PFSK-1 (cell line): ENCODE measurements around the gene BMP7.

Source experiments
- POLR2AphosphoS5 ChIP-seq: IDR thresholded peaks from 2 replicates; pipeline ENCODE4 v1.6.1; 2012; ENCODE audit warnings: low read depth, mild to moderate bottlenecking, control low read depth, low read length, moderate library complexity
- SIN3A ChIP-seq: IDR thresholded peaks from 2 replicates; pipeline ENCODE4 v1.6.1; 2012; ENCODE audit warnings: mild to moderate bottlenecking, low read length, moderate library complexity, borderline replicate concordance; ENCODE audit not compliant: insufficient read depth
- TAF1 ChIP-seq: IDR thresholded peaks from 2 replicates; pipeline ENCODE4 v1.6.1; 2012; ENCODE audit warnings: low read length, control low read depth, borderline replicate concordance; ENCODE audit not compliant: insufficient read depth

GRCh38 chr20:57249073-57249472 lies 17.4 kb downstream of the BMP7 start:
- no peak for TF ChIP-seq POLR2AphosphoS5
- TF ChIP-seq SIN3A, result no peak
- no peak for TF ChIP-seq TAF1
